Stomach (tissue), 4 donors: ENCODE results near the gene PCNX3.

Experiments
- CTCF ChIP-seq, 7 experiments: fragments of 450-650 bp in 4 of 7; fragments of 200-600 bp in 3 of 7; sonication (generic) in 3 of 7; IDR thresholded peaks; one replicate each; pipeline ENCODE4 v1.5.1; 2016 to 2019; ENCODE audit warnings: antibody characterized with exemption in 7 of 7, control low read depth in 2 of 7, mild to moderate bottlenecking in 1 of 7
- POLR2A ChIP-seq, 4 donors: fragments of 450-650 bp; IDR thresholded peaks; one replicate each; pipeline ENCODE4 v1.6.1; 2016; ENCODE audit warnings: antibody characterized with exemption in 4 of 4, control low read depth in 2 of 4, mild to moderate bottlenecking in 1 of 4, moderate library complexity in 1 of 4
- POLR2AphosphoS5 ChIP-seq, 3 donors: sonication (generic); formaldehyde crosslinking; IDR thresholded peaks; one replicate each; pipeline ENCODE4 v1.6.1; 2016; ENCODE audit warnings: antibody characterized with exemption in 3 of 3

GRCh38 chr11:65627202-65627601, 11.6 kb downstream of the PCNX3 start:
- no peak for TF ChIP-seq POLR2AphosphoS5 (IDR thresholded peaks at IDR 0.05)
- TF ChIP-seq CTCF (IDR thresholded peaks at IDR 0.05), result no peak
- no peak for TF ChIP-seq POLR2A (IDR thresholded peaks at IDR 0.05)
